Psoas muscle (tissue), 8 donors: ENCODE measurements around the gene CHST8. TPM values are rescaled to one million over a fixed set of nuclear protein-coding genes. Genes with fewer than 3 reads are reported as not detected.

Source experiments
- ATAC-seq, 4 donors: fragments of 200-7000 bp; cut with Tn5 transposase; one replicate each; pipeline ENCODE4 v1.9.1; 2020; ENCODE audit warnings: moderate library complexity in 3 of 4, mild to moderate bottlenecking in 2 of 4
- DNase-seq, 2 donors: peaks; one replicate each; pipeline ENCODE4 v3.0.0-alpha.2; 2020
- H3K27ac ChIP-seq: fragments of 200-600 bp; one replicate; pipeline ENCODE4 v1.8.0; 2022
- H3K27me3 ChIP-seq, 3 donors: fragments of 200-600 bp in 1 of 3; one replicate each; pipeline versions ENCODE4 v1.6.1 to v1.8.0; 2013 to 2022; ENCODE audit warnings: low read length in 2 of 3, mild to moderate bottlenecking in 2 of 3, moderate library complexity in 1 of 3; ENCODE audit not compliant: insufficient read depth in 3 of 3
- H3K36me3 ChIP-seq, 2 donors: fragments of 200-600 bp in 1 of 2; one replicate each; pipeline versions ENCODE4 v1.6.1 to v1.8.0; 2013 to 2022; ENCODE audit warnings: low read depth in 1 of 2, mild to moderate bottlenecking in 1 of 2, moderate library complexity in 1 of 2; ENCODE audit not compliant: insufficient read depth in 1 of 2
- H3K4me1 ChIP-seq: fragments of 200-600 bp; one replicate; pipeline ENCODE4 v1.8.0; 2022
- H3K4me3 ChIP-seq: fragments of 200-600 bp; one replicate; pipeline ENCODE4 v1.8.0; 2022; ENCODE audit warnings: mild to moderate bottlenecking
- H3K9me3 ChIP-seq: fragments of 200-600 bp; one replicate; pipeline ENCODE4 v1.8.0; 2022
- WGBS, 3 donors: extraction: QIAGEN DNeasy Blood & Tissue Kit; methylation state at CpG; one replicate each; pipeline versions ENCODE4 v1.1.6 to v1.1.7; 2013; 5-methylcytosine and 5-hydroxymethylcytosine counted together
- intact Hi-C, 2 donors: fragments of 100-400 bp; cut with DNase I; formaldehyde crosslinking; loops; one replicate each; pipeline versions ENCODE4 v1.11.0 to v1.14.2; 2022
- polyA plus RNA-seq, 3 donors: library from polyadenylated mRNA; stranded (reverse); fragments of 200-250 nt; gene quantifications; one replicate each; pipeline ENCODE4 v1.2.3, GENCODE V29; 2013
- total RNA-seq, 4 donors: library from RNA; stranded (reverse); fragmentation: NEBNext Ultra II Directional in 2 of 4; extraction: Animal tissue kit (Norgen Biotek cat#: 25700) in 2 of 4; gene quantifications; one replicate each; pipeline versions ENCODE4 v1.2.1 to v1.2.4, GENCODE V29; 2021 to 2023
- TF ChIP-seq, protein P1 (sequence below): fragments of 200-600 bp; IDR thresholded peaks from one replicate; pipeline ENCODE4 v1.8.0; 2022; ENCODE audit warnings: antibody characterized with exemption
- donor health status: healthy with polysubstance abuse.
- donor health status: DM: no; HTN: no; CAD: no; lungs with moderate emphysema.
- donor health status: Bipolar disorder and iron deficiency.
- donor health status: healthy.
- donor health status: DM: yes; HTN: yes; CAD: no.
- donor health status: DM: no; HTN: no; CAD: no.
- donor health status: DM: no; HTN: no; CAD: no.
- donor health status: DM: yes; HTN: yes; CAD: no.

The CHST8 gene
- total and polyA plus RNA-seq, 7 donors = 0.05 to 0.60 (median 0.23) TPM; not detected in 1

DNA sequence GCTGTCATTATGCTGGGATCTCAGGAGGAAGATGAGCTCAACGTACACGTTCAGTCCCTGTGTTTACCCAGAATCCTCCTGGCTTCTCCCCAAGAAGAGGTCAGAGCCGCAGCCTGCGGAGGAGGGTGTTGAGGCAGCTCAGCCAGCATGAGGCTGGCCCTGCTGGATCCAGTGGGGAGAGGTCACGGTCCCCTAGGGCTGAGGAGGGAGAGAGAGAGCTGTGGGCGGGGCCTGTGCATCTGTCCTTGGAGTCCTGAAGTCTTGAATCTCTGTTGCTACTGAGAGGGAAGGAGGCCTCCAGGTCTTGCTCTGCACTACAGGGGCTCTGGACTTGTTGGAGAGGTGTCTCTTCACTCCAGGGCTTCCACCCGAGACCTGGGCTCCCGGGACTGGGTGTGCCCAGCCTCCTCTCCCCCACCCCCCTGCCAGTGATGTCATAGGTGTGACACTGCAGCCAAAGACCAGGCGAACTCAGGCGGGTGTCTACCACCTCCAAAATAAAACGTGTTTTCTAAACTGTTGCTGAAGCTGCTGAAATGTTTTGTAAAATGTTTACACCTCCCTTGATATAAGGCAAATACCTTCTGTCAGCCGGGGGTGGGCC is 97.0 kb downstream of the CHST8 start:
- Histone ChIP-seq H3K36me3 (no peaks in the 10 kb centered on the region), H3K9me3 (no peaks in the 10 kb centered on the region), H3K27ac (no peak overlapping the region), H3K27me3 (peaks cover 0 to 9% (median 3%) of the 10 kb centered on the region in 3 donors), H3K4me3 (no peak overlapping the region), H3K4me1 (no peaks in the 10 kb centered on the region)
- TF ChIP-seq, protein P1, sequence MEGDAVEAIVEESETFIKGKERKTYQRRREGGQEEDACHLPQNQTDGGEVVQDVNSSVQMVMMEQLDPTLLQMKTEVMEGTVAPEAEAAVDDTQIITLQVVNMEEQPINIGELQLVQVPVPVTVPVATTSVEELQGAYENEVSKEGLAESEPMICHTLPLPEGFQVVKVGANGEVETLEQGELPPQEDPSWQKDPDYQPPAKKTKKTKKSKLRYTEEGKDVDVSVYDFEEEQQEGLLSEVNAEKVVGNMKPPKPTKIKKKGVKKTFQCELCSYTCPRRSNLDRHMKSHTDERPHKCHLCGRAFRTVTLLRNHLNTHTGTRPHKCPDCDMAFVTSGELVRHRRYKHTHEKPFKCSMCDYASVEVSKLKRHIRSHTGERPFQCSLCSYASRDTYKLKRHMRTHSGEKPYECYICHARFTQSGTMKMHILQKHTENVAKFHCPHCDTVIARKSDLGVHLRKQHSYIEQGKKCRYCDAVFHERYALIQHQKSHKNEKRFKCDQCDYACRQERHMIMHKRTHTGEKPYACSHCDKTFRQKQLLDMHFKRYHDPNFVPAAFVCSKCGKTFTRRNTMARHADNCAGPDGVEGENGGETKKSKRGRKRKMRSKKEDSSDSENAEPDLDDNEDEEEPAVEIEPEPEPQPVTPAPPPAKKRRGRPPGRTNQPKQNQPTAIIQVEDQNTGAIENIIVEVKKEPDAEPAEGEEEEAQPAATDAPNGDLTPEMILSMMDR = no peak
- ATAC-seq (no peak), DNase-seq (no peak)
- intact Hi-C loops = no loop called here
- 35 to 45% (median 42%) methylated on average over 12 of the region's 12 CpGs for WGBS, 3 donors

DNA sequence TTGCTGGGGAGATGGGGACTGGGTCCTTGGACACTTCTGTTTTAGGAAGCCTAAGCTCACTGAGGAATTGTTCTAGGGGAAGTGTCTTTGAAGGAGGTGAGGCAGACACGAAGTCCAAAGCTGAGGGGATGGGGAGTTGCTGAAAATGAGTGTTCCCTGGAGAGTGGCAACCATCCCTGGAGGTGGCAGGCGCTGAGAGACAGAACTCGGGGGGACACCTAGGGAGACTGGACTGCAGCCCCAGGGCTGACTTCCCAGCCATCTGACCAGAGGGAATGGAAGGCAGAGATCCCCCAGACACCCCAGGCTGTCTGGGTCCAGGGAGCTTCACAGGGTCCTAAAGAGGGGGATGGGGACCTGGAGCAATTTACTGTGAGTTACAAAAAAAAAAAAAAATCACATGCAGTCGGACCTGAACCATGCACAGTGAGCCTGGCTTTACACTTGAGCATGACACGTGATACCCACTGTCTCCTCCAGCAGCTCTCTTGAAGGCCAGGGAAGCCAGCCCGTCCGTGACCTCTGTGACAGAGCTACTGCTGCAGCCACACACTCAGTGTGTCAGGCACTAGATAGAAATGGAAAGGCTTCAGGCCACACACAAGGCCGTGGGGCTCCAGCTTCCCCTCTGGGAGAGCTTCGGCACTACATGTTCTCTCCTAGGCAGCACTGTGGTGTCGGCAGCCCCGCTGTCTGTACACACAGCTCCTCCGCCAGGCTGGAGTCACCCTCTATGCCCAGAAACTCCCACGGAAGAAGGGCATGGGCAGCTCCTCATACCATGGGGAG is 97.8 kb downstream of the CHST8 start:
- WGBS, 3 donors = 40 to 50% (median 49%) methylated on average over 13 of the region's 13 CpGs
- Histone ChIP-seq H3K27ac (no peak overlapping the region), H3K9me3 (no peaks in the 10 kb centered on the region), H3K27me3 (peaks cover 0 to 10% (median 4%) of the 10 kb centered on the region in 3 donors), H3K4me1 (no peaks in the 10 kb centered on the region), H3K36me3 (no peaks in the 10 kb centered on the region), H3K4me3 (no peak overlapping the region)
- ATAC-seq (no peak), DNase-seq (no peak)
- intact Hi-C loops = no loop called here
- TF ChIP-seq, protein P1 = no peak

DNA sequence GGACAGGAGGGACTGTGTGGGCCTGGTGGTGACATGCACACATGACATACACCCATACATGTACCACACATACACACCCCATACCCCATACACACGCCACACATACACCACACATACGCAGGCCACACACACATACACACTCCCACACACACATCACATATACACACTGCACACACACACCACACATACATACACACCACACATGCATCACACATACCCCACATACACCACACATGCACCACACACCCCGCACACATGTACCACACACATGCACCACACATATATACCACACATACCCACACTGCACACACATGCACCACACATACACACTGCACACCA is 98.4 kb downstream of the CHST8 start:
- 89 to 97% (median 91%) methylated on average over 3 of the region's 3 CpGs for WGBS, 3 donors
- no peaks in the 10 kb centered on the region for H3K36me3 ChIP-seq
- intact Hi-C loops = no loop called here
- H3K9me3 ChIP-seq = no peaks in the 10 kb centered on the region
- H3K27me3 ChIP-seq = peaks cover 0 to 10% (median 4%) of the 10 kb centered on the region in 3 donors
- TF ChIP-seq, protein P1 = no peak
- H3K27ac ChIP-seq = no peak overlapping the region
- DNase-seq = no peak
- ATAC-seq = no peak
- H3K4me3 ChIP-seq = no peak overlapping the region
- H3K4me1 ChIP-seq = no peaks in the 10 kb centered on the region

DNA sequence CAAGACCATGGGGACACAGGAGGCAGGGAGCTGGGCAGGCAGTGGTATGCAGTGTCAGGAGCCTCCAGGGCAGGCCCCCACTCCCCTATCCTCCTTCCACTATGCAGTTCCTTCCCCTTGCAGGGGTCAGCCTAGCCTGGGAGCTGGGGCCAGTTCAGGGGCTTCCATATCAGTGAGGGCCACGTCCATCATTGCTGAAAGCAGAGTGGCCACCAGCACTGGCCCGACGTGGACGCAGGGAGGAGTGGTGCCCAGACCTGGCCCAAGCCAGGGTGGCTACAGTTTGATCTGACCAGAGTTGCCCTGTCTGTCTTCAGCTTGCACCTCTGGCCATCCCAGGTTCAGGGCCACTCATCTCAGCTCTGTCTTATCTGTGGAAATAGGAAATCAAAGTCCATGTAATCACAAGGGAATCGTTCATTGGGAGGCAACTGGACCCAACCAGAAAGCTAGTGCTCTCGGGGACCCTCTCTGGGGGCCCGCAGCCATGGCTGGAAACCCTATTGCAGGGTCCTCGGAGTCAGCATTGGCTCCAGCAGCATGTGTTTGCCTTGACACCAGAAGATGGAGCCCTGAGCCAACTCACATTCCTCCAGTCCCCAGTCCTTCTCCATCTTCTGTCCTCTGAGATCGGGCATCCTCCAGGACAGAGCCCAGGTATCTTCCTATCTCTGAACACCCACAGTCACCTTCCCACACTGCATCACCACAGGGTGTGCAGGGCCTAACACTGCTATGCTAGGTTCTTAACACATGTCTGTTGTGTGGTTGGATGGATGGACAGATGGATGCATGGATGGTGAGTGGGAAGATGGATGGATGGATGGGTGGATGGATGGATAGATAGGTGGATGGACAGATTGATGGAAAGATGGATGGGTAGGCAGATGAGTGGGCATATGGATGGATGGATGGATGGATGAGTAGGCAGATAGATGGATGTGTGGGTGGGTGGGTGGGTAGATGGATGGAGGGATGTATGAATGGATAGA is 99.2 kb downstream of the CHST8 start:
- Histone ChIP-seq H3K9me3 (no peaks in the 10 kb centered on the region), H3K36me3 (no peaks in the 10 kb centered on the region), H3K27ac (no peak overlapping the region), H3K27me3 (peaks cover 0 to 19% (median 4%) of the 10 kb centered on the region in 3 donors), H3K4me3 (no peak overlapping the region), H3K4me1 (no peaks in the 10 kb centered on the region)
- WGBS, 3 donors = 75 to 82% (median 79%) methylated on average over 9 of the region's 9 CpGs
- no peak for DNase-seq
- intact Hi-C loops = no loop called here
- no peak for ATAC-seq
- TF ChIP-seq, protein P1 = no peak
